Stimulated activated CD8-positive, alpha-beta memory T cell treated with anti-CD3 and anti-CD28 coated beads, Interleukin-2, amount 100 ng/mL, for 48 hours (primary cell): ENCODE results near the gene CCDC154.

ENCODE experiments used
- DNase-seq, 2 donors: peaks; one replicate each; pipeline ENCODE4 v3.0.0-alpha.2; 2020; ENCODE audit warnings: low read depth in 2 of 2

CCDC154 gene

GRCh38 chr16:1425616-1426370, 18.6 kb downstream of the CCDC154 start:
- no peak for DNase-seq

GRCh38 chr16:1424028-1424427, 20.3 kb downstream of the CCDC154 start:
- no peak for DNase-seq

- DNase-seq = no peak
Observed at GRCh38 chr16:1422076-1422475, 22.3 kb downstream of the CCDC154 start.

GRCh38 chr16:1420111-1420539, 24.2 kb downstream of the CCDC154 start:
- no peak for DNase-seq

- no peak for DNase-seq
Observed at GRCh38 chr16:1416521-1416941, 27.8 kb downstream of the CCDC154 start.

GRCh38 chr16:1414532-1415260, 29.7 kb downstream of the CCDC154 start, which contains the start of gene UNKL:
Gene UNKL, minus strand, starts transcription at chr16:1414704. Its CDS starts 13 bp downstream, at chr16:1414691.
- DNase-seq = peak; percentile 73 to 80

- peak; percentile 54 to 59 for DNase-seq
Observed at GRCh38 chr16:1413684-1414531, 30.4 kb downstream of the CCDC154 start.

- DNase-seq = no peak
Observed at GRCh38 chr16:1412847-1413246, 31.5 kb downstream of the CCDC154 start.

GRCh38 chr16:1408171-1408837, 36.1 kb downstream of the CCDC154 start:
- peak; percentile 97 to 98 for DNase-seq

- DNase-seq = no peak
Observed at GRCh38 chr16:1407753-1408152, 36.6 kb downstream of the CCDC154 start.

- DNase-seq = no peak
Observed at GRCh38 chr16:1403733-1404132, 40.6 kb downstream of the CCDC154 start.

- DNase-seq = no peak
Observed at GRCh38 chr16:1403036-1403435, 41.3 kb downstream of the CCDC154 start.

- no peak for DNase-seq
Observed at GRCh38 chr16:1401758-1402154, 42.6 kb downstream of the CCDC154 start.

GRCh38 chr16:1401061-1401757, 43.1 kb downstream of the CCDC154 start:
- DNase-seq = no peak

GRCh38 chr16:1398826-1399581, 45.4 kb downstream of the CCDC154 start:
- DNase-seq = no peak

GRCh38 chr16:1398351-1398750, 46.0 kb downstream of the CCDC154 start:
- DNase-seq = no peak

- DNase-seq = no peak
Observed at GRCh38 chr16:1397779-1398178, 46.6 kb downstream of the CCDC154 start.

GRCh38 chr16:1395444-1396031, 48.8 kb downstream of the CCDC154 start:
- DNase-seq = no peak

GRCh38 chr16:1394367-1394951, 49.9 kb downstream of the CCDC154 start:
- no peak for DNase-seq
